HUDEP-2 (cell line): ENCODE measurements around the gene DAPK2.

Experiments
- DNase-seq, 76 experiments: peaks; one replicate each; lab custom pipeline; 2025; ENCODE audit not compliant: unreplicated experiment in 76 of 76; lab: John Stamatoyannopoulos, UW

Gene DAPK2

DNA sequence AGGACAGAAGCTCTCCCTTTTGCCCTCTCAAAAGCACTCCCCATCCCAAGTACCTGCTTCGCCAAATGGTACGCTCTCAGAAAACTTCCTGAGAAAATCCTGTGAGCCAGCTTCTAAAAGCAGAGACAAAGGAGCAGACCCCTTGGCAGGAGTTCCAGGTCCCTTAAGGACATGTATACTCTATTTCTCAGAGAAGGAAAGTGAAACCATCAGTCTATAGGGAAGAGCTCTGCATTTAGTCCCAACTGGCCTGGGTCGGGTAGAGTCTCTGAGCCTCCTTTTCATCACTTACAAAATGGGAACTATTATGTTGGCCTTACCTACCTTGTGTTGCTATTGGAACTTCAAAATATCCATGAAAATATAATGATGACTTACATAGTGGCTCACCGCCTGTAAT lies 19.7 kb downstream of the DAPK2 start:
- DNase-seq = no peak

- no peak for DNase-seq
These were observed 21.9 kb downstream of the DAPK2 start for GRCh38 chr15:64024172-64025050.

GRCh38 chr15:64023220-64023619 lies 23.1 kb downstream of the DAPK2 start:
- no peak for DNase-seq

- no peak for DNase-seq
These were observed 23.7 kb downstream of the DAPK2 start for GRCh38 chr15:64022571-64022970.

- DNase-seq = no peak
These were observed 26.5 kb downstream of the DAPK2 start for GRCh38 chr15:64019764-64020163.

- no peak for DNase-seq
These were observed 28.6 kb downstream of the DAPK2 start for GRCh38 chr15:64017591-64018163.

- DNase-seq = no peak
These were observed 29.1 kb downstream of the DAPK2 start for GRCh38 chr15:64017082-64017588.

GRCh38 chr15:64016257-64016656 lies 30.0 kb downstream of the DAPK2 start:
- DNase-seq = no peak

DNA sequence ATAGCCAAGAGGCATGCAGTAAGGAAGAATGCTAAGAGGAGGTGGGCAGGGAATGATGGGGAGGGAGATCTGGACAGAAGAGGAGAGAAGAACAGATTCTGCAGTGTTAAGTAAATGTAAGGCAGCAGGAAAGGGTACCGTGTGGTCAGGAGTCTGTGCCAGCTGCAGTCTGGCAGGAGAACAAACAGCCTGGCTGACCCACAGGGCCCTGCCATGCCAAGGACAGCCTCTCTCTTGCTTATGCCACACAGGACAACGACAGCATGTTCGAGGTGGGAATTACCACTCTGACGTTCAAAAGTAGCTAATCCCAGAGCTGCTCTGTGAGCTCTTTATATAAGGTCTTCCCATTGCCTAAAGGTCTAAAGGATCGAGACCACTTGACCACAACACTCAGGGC lies 31.3 kb downstream of the DAPK2 start:
- no peak for DNase-seq

GRCh38 chr15:64013179-64014062 lies 32.9 kb downstream of the DAPK2 start:
- no peak for DNase-seq

DNA sequence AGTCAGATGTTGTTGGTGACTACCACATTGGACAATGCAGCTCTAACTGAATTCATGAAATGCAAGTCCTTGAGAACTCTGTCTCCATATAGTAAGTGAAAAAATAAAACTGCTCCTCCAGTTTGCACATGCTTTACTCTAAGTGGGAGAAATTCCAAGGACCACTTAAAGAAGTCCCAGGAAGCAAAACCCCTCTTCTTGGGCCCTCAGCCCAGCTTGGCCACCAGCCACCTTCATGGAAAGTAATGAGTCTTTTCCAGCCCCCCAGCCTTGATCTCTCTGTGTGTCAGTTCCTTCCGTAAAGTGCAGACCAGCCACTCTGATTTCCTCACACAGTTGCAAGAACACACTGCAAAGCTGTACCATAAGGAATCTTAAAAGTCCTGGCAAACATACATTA lies 34.5 kb downstream of the DAPK2 start:
- no peak for DNase-seq

DNA sequence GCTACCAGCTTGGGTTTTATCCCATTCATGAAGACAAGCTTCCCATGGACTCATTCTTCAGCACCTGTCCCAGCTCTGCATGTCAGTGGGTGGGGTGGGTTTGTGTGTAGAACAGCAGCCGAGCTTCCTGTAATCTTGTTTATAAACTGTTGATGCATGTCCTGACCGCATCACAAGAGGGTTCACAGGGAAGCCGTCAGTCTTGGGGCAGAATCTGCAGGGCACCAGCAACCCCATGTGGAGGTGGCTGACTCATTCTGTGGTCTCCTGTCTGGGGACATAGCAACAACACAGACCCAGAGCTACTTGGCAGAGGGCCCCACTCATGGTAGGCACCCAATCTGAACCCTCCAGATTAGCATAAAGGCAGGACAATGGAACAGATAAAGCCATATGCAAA lies 35.6 kb downstream of the DAPK2 start:
- DNase-seq = peak in 73 of 76 experiments; percentile 8 to 93 (median 79)

DNA sequence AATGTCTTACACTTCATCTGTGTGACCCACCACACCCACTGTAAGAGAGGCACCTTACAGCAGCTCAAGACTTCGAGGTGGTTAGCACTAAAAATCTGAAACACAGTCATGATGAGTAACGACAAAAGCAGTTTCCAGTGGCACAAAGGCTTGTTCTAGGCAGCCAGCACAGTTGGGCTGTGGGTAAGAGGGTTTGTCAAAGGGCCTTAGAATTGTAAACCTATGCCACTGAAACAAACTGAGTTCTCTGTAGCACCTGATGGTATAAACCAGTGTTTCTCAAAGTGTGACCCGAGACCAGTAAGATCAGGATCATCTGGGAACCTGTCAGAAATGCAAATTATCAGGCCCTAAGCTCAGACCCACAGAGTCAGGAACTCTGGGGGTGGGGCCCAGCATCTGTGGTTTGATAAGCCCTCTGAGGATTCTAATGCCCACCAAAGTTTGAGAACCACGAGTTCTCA lies 36.5 kb downstream of the DAPK2 start:
- DNase-seq = peak in 7 of 76 experiments; percentile 9 to 33 (median 18)

GRCh38 chr15:64009241-64009640 lies 37.0 kb downstream of the DAPK2 start:
- DNase-seq = no peak

GRCh38 chr15:64008177-64008576 lies 38.1 kb downstream of the DAPK2 start:
- no peak for DNase-seq

DNA sequence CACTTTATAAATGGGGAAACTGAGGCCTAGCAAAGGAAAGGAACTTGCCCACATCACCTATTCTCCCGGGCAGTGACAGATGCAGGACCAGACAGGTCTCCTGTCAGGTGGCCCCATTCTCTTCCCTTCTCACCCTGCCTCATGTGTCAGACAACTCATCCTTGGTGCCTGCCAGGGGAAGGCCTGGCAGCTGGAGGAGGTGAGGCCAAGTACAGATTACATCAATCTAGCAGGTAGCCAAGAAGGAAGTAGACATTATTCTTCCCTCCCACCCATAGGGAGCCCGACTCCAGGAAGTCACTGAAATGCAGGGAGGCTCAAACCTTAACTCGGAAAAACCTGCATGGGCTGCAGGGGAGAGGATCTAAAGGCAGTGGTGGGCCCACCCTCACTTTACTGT lies 39.6 kb downstream of the DAPK2 start:
- DNase-seq = no peak

DNA sequence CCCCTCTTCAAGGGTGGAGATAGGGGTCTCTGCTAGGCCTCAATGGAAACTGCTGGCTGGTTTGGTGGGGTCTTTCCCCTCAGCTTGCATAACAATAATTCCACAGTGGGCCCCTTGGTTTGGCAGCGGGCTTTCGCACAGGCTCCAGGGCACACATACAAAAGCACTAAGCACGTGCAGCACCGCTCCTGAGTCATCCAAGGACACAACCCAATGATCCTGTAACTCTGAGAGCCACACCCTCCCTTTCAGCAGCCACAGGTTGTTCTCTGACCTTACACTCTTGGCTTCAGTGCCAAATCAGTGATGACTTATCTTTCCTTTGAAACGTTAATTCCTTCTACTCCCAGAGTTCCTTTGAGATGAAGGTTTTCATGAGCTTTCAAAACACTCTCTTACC lies 41.7 kb downstream of the DAPK2 start:
- peak in 1 of 76 experiments; percentile 5 for DNase-seq

- DNase-seq = no peak
These were observed 42.2 kb downstream of the DAPK2 start for GRCh38 chr15:64004056-64004455.

DNA sequence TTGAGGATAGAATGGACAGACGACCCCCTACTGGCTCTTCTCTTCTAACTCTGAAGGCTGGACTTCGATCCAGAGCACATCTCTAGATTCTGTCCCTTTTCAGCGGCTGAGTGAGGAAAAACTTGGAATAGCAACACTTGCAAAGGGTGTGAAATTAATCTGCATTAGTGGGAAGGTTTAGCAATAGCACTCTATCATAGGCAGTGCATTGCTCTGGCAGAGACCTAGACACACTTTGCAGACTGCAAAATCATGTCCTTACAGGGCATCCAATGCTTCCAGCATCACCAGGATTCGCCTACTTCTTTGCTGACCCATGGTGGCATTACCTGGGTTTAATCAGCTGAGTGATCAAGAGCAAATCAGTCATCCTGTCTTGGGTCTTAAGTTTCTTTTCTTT lies 43.1 kb downstream of the DAPK2 start:
- no peak for DNase-seq

DNA sequence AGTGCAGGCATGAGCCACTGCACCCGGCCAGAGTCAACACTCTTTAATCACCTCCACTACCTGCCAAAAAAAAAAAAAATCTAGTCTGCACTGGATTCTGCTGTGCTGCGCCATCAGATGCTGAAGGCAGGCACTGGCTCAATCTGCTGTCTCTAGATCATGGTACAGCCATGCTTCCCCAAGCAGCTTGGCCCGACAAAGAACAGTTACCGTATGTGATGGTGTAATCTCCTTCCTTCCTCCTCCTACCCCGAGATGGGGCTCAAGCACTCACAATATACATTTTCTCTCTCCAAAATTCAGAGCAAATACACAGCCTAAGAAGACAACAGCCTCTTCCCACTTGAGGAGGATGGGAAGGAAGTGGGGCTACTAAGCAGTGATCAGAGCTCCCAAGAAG lies 45.1 kb downstream of the DAPK2 start:
- no peak for DNase-seq
